SK-N-SH (cell line): ENCODE measurements around the gene PDE6B. TPM values are rescaled to one million over a fixed set of nuclear protein-coding genes. Genes with fewer than 3 reads are reported as not detected.

ENCODE experiments used
- CHD2 ChIP-seq: fragments of 150-350 bp; IDR thresholded peaks from 2 replicates; pipeline ENCODE4 v1.6.1; 2018; ENCODE audit warnings: low read length; ENCODE audit not compliant: partially characterized antibody
- EZH2phosphoT487 ChIP-seq: fragments of 200-600 bp; sonication (generic); IDR thresholded peaks from 2 replicates; pipeline ENCODE4 v1.6.1; 2017; ENCODE audit warnings: low read depth, mixed run types, mild to moderate bottlenecking, antibody characterized with exemption, moderate library complexity, borderline replicate concordance
- FOSL2 ChIP-seq: IDR thresholded peaks from 2 replicates; pipeline ENCODE4 v1.4.0; 2012; ENCODE audit warnings: low read depth, mild to moderate bottlenecking, moderate library complexity, borderline replicate concordance
- FOXJ3 ChIP-seq: sonication (generic); formaldehyde crosslinking; IDR thresholded peaks from 2 replicates; pipeline ENCODE4 v1.5.1; 2020; ENCODE audit warnings: mild to moderate bottlenecking, missing genetic modification reagents
- FOXM1 ChIP-seq: IDR thresholded peaks from 2 replicates; pipeline ENCODE4 v1.4.0; 2012; ENCODE audit warnings: low read depth, mild to moderate bottlenecking
- GABPA ChIP-seq: IDR thresholded peaks from 2 replicates; pipeline ENCODE4 v1.4.0; 2012; ENCODE audit warnings: low read depth, mild to moderate bottlenecking
- GATA2 ChIP-seq: sonication (generic); formaldehyde crosslinking; IDR thresholded peaks from 2 replicates; pipeline ENCODE4 v1.5.0; 2020; ENCODE audit warnings: mild to moderate bottlenecking, missing genetic modification reagents
- JUND ChIP-seq: IDR thresholded peaks from 2 replicates; pipeline ENCODE4 v1.4.0; 2012
- POLR2AphosphoS5 ChIP-seq: IDR thresholded peaks from 2 replicates; pipeline ENCODE4 v1.6.1; 2012; ENCODE audit warnings: low read depth, low read length
- RAD21 ChIP-seq: IDR thresholded peaks from 2 replicates; pipeline ENCODE4 v1.6.1; 2012; ENCODE audit warnings: mild to moderate bottlenecking, low read length
- RCOR1 ChIP-seq: fragments of 150-350 bp; IDR thresholded peaks from 2 replicates; pipeline ENCODE4 v1.6.1; 2017; ENCODE audit warnings: antibody characterized with exemption, low read length
- SIN3A ChIP-seq: IDR thresholded peaks from 2 replicates; pipeline ENCODE4 v1.6.1; 2012; ENCODE audit warnings: low read depth, mild to moderate bottlenecking, low read length, moderate library complexity, borderline replicate concordance
- SMC3 ChIP-seq: IDR thresholded peaks from 2 replicates; pipeline ENCODE4 v1.6.1; 2012; ENCODE audit warnings: low read depth, low read length, improper control_type of control experiment
- TEAD4 ChIP-seq: IDR thresholded peaks from 2 replicates; pipeline ENCODE4 v1.4.0; 2012; ENCODE audit warnings: mild to moderate bottlenecking, borderline replicate concordance; ENCODE audit not compliant: insufficient read depth
- YY1 ChIP-seq: IDR thresholded peaks from 2 replicates; pipeline ENCODE4 v1.4.0; 2012; ENCODE audit warnings: low read depth, mild to moderate bottlenecking
- polyA plus RNA-seq, 3 experiments: library from polyadenylated mRNA; depleted of rRNA; stranded (reverse); fragments of >200 nt; gene quantifications; 2 replicates each; pipeline ENCODE4 v1.2.3, GENCODE V29; 2012
- TF ChIP-seq, protein P1 (sequence below): IDR thresholded peaks from 2 replicates; pipeline ENCODE4; 2012
- TF ChIP-seq, protein P2 (sequence below): fragments of 150-350 bp; IDR thresholded peaks from 2 replicates; pipeline ENCODE4 v1.6.1; 2017; ENCODE audit warnings: antibody characterized with exemption, low read length, low read depth, borderline replicate concordance
- TF ChIP-seq, protein P3 (sequence below): IDR thresholded peaks from 2 replicates; pipeline ENCODE4 v1.4.0; 2012; ENCODE audit warnings: low read depth, borderline replicate concordance
- TF ChIP-seq, protein P4 (sequence below): IDR thresholded peaks from 2 replicates; pipeline ENCODE4 v1.4.0; 2012; ENCODE audit warnings: low read depth
- TF ChIP-seq, protein P5 (sequence below): IDR thresholded peaks from 2 replicates; pipeline ENCODE4 v1.6.1; 2012; ENCODE audit warnings: mild to moderate bottlenecking, low read depth, low read length, moderate library complexity

The PDE6B gene
- polyA plus RNA-seq, 1 of the 3 experiments (the other 2 are of a cell fraction), result 1.2 TPM

DNA sequence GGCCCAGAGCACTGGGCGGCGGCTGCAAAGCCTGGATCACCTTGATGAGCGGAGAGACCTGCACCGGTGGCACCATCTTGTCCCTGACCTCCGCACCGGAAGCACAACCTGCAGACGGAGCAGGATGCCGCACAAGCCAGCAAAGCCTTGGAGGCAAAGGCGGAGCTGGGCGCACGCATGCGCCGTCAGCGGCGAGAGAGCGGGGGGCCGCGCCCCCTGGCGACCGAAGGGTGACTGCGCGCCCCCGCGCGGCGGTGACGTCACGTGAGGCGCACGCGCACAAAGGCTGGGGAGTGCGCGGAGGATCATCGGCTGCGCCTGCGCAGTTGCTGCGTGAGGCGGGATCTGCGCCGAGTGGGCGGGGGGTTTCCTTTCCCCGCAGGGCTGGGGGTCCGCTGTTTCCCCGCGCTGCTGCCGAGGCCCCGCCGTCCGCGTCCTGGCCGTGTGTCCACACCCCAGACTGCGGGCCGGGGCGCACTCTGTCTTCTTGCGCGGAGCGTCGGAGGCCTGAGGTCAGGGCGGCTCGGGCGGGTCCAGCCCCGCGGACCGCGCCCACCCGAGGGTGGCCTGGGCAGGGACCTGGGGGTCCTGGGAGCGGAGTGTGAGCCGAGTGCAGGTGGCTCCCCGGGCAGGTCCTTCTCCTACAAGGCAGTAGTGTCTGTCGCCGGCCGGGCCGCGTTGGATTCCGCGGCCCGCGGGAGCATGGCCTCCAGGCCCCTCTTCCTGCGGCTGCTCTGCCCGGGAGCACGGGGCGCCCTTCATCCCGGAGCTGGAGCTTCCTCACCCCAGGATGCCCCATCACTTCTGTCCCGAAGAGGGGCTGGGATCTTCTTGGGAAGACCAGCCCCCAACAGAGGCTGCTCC, 49.0 kb downstream of the PDE6B start, which contains the start of the genes ATP5ME and MYL5 (continued):
- TF ChIP-seq, protein P1, sequence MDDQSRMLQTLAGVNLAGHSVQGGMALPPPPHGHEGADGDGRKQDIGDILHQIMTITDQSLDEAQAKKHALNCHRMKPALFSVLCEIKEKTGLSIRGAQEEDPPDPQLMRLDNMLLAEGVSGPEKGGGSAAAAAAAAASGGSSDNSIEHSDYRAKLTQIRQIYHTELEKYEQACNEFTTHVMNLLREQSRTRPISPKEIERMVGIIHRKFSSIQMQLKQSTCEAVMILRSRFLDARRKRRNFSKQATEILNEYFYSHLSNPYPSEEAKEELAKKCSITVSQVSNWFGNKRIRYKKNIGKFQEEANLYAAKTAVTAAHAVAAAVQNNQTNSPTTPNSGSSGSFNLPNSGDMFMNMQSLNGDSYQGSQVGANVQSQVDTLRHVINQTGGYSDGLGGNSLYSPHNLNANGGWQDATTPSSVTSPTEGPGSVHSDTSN, result no peak
- TF ChIP-seq FOXM1 (no peak), POLR2AphosphoS5 (peak; percentile 86), SIN3A (peak; percentile 39; the same call in 1 of the 2 replicates), EZH2phosphoT487 (no peak), GATA2 (CRISPR knock-in tag) (no peak), CHD2 (peak; percentile 83), JUND (no peak), FOSL2 (no peak), FOXJ3 (CRISPR knock-in tag) (no peak), RCOR1 (peak; percentile 41; the same call in 1 of the 2 replicates), GABPA (peak; percentile 87), RAD21 (peak; percentile 49), YY1 (peak; percentile 88), SMC3 (peak; percentile 69), TEAD4 (no peak)
- TF ChIP-seq, protein P2, sequence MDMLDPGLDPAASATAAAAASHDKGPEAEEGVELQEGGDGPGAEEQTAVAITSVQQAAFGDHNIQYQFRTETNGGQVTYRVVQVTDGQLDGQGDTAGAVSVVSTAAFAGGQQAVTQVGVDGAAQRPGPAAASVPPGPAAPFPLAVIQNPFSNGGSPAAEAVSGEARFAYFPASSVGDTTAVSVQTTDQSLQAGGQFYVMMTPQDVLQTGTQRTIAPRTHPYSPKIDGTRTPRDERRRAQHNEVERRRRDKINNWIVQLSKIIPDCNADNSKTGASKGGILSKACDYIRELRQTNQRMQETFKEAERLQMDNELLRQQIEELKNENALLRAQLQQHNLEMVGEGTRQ, result peak; percentile 53; the same call in 1 of the 2 replicates
- TF ChIP-seq, protein P3, sequence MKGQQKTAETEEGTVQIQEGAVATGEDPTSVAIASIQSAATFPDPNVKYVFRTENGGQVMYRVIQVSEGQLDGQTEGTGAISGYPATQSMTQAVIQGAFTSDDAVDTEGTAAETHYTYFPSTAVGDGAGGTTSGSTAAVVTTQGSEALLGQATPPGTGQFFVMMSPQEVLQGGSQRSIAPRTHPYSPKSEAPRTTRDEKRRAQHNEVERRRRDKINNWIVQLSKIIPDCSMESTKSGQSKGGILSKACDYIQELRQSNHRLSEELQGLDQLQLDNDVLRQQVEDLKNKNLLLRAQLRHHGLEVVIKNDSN, result peak; percentile 76; the same call in 1 of the 2 replicates
- TF ChIP-seq, protein P4, sequence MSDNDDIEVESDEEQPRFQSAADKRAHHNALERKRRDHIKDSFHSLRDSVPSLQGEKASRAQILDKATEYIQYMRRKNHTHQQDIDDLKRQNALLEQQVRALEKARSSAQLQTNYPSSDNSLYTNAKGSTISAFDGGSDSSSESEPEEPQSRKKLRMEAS, result 0 out of 2 replicates have a peak, but pooled peaks have one; percentile 13
- TF ChIP-seq, protein P5, sequence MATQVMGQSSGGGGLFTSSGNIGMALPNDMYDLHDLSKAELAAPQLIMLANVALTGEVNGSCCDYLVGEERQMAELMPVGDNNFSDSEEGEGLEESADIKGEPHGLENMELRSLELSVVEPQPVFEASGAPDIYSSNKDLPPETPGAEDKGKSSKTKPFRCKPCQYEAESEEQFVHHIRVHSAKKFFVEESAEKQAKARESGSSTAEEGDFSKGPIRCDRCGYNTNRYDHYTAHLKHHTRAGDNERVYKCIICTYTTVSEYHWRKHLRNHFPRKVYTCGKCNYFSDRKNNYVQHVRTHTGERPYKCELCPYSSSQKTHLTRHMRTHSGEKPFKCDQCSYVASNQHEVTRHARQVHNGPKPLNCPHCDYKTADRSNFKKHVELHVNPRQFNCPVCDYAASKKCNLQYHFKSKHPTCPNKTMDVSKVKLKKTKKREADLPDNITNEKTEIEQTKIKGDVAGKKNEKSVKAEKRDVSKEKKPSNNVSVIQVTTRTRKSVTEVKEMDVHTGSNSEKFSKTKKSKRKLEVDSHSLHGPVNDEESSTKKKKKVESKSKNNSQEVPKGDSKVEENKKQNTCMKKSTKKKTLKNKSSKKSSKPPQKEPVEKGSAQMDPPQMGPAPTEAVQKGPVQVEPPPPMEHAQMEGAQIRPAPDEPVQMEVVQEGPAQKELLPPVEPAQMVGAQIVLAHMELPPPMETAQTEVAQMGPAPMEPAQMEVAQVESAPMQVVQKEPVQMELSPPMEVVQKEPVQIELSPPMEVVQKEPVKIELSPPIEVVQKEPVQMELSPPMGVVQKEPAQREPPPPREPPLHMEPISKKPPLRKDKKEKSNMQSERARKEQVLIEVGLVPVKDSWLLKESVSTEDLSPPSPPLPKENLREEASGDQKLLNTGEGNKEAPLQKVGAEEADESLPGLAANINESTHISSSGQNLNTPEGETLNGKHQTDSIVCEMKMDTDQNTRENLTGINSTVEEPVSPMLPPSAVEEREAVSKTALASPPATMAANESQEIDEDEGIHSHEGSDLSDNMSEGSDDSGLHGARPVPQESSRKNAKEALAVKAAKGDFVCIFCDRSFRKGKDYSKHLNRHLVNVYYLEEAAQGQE, result peak; percentile 18; the same call in 1 of the 2 replicates
